GM13977 (cell line): Measurements from ENCODE around the gene USP35.

Source experiments
- DNase-seq: peaks from one replicate; pipeline ENCODE4 v3.0.0; 2012; ENCODE audit warnings: low spot score
- in situ Hi-C: fragments of 300-500 bp; cut with MboI; formaldehyde crosslinking; loops from one replicate; pipeline ENCODE4 v1.12.0; 2022; ENCODE audit warnings: low sequenced_read_pairs, low pct_unique_long_range_greater_than_20kb, mixed read lengths, inconsistent platforms; ENCODE audit not compliant: unreplicated experiment
- TF ChIP-seq, protein P1 (sequence below): IDR thresholded peaks from 2 replicates; pipeline ENCODE4 v1.5.1; 2012; ENCODE audit warnings: mild to moderate bottlenecking, control low read depth; ENCODE audit not compliant: insufficient read depth; ENCODE audit errors: extremely low read depth, missing control alignments

USP35 gene

GRCh38 chr11:78149646-78150045 lies 39.1 kb upstream of the USP35 start:
- DNase-seq, result no peak
- TF ChIP-seq, protein P1, sequence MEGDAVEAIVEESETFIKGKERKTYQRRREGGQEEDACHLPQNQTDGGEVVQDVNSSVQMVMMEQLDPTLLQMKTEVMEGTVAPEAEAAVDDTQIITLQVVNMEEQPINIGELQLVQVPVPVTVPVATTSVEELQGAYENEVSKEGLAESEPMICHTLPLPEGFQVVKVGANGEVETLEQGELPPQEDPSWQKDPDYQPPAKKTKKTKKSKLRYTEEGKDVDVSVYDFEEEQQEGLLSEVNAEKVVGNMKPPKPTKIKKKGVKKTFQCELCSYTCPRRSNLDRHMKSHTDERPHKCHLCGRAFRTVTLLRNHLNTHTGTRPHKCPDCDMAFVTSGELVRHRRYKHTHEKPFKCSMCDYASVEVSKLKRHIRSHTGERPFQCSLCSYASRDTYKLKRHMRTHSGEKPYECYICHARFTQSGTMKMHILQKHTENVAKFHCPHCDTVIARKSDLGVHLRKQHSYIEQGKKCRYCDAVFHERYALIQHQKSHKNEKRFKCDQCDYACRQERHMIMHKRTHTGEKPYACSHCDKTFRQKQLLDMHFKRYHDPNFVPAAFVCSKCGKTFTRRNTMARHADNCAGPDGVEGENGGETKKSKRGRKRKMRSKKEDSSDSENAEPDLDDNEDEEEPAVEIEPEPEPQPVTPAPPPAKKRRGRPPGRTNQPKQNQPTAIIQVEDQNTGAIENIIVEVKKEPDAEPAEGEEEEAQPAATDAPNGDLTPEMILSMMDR, result no peak
- in situ Hi-C loops, result no loop called here

GRCh38 chr11:78150346-78150745 lies 38.4 kb upstream of the USP35 start:
- in situ Hi-C loops, result no loop called here
- TF ChIP-seq, protein P1, result no peak
- no peak for DNase-seq

- in situ Hi-C loops, result no loop called here
- no peak for DNase-seq
- TF ChIP-seq, protein P1, result no peak
These were observed 38.0 kb upstream of the USP35 start for GRCh38 chr11:78150754-78151153.

DNA sequence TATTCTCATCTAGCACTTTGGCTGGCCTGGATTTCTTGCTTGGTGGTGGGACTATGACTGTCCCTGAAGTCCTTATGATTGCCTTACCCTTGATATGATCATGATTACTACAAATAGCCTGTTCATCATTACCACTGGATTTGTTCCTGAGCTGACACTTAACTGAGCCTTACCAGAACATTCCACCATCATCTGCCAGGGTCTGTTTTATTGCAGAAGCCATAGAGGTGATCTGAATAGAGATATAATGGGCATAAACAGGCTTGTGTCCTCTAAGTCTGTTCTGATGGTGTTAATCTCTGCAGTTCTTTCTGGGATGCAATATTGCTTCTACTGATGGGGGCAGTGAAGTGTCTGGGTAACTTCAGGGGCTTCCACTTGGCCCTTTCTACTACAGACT lies 36.9 kb upstream of the USP35 start:
- in situ Hi-C loops, result no loop called here
- DNase-seq, result no peak

DNA sequence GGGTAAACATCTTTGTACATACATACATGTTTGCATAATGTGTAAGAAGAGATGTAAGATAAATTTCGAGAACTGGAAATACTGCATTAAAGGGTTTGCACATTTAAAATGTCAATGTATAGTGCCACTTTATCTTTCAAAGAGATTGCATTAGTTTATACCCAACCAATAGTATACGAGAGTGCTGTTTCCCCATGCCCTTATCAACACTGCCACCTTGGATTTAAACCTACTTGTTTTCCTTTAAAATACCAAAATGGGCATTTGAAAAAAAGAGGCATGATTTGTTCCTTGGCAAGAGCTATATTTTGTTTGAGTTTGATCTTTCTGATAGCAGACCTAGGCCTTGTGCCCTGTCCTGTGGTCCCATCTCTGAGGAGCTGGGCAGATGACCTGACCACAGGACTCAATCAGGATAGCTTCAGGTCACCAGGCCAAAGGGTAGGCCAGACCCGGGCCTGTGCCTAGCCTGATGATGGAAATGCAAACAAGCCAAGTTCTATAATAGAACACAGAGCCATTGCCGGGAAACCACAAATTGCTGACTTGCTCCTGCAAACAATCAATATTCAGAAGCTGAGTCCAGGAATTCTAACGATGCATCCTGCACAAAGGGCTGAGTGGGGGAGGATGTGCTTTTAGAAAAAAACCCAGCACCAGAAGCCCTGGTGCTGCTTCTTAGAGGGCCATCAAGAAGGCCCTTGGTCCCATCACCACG lies 32.4 kb upstream of the USP35 start:
- TF ChIP-seq, protein P1, result no peak
- DNase-seq, result no peak
- in situ Hi-C loops, result no loop called here

More for the DNA sequence above, 36.9 kb upstream of the USP35 start:
- TF ChIP-seq, protein P1, result no peak

- in situ Hi-C loops, result no loop called here
- no peak for DNase-seq
- TF ChIP-seq, protein P1, result no peak
These were observed 29.6 kb upstream of the USP35 start for GRCh38 chr11:78158987-78159652.
